Epithelial cell of proximal tubule (primary cell): ENCODE data around the gene DOCK9. TPM values are rescaled to one million over a fixed set of nuclear protein-coding genes. Genes with fewer than 3 reads are reported as not detected.

ENCODE experiments used
- DNase-seq: peaks from one replicate; pipeline ENCODE4 v3.0.0-alpha.2; 2011; ENCODE audit warnings: low read depth
- H3K4me3 ChIP-seq: 2 replicates; pipeline ENCODE4 v1.5.1; 2011; ENCODE audit warnings: low read depth, mild to moderate bottlenecking, low read length
- total RNA-seq: library from RNA; depleted of rRNA; stranded (reverse); fragments of >200 nt; gene quantifications from 2 replicates; pipeline ENCODE4 v1.2.3, GENCODE V29; 2015
- TF ChIP-seq, protein P1 (sequence below): conservative IDR thresholded peaks from 2 replicates; pipeline ENCODE4 v1.5.1; 2012; ENCODE audit warnings: low read depth, mild to moderate bottlenecking, low read length

Gene DOCK9
- total RNA-seq, 1 donor from 2014 or later, result 37.6 TPM

DNA sequence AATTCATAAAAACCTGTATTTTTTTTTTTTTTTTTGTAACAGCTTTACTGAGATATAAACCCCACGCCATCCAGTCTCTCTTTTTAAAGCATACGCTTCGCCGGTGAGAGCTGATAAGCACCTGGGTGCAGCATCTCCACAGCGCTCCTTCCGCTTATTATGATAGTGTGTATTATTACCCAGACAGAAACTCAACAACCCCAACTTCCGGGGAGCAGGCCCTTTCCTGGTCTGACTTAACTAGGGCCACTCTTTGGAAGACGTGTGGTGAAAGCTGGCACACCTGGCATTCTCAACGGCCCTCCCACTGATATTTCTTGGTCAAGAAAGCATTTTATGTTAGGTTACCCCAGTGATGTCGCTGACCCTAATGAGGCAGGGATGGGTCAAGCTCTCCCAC, 173.9 kb downstream of the DOCK9 start:
- TF ChIP-seq, protein P1, sequence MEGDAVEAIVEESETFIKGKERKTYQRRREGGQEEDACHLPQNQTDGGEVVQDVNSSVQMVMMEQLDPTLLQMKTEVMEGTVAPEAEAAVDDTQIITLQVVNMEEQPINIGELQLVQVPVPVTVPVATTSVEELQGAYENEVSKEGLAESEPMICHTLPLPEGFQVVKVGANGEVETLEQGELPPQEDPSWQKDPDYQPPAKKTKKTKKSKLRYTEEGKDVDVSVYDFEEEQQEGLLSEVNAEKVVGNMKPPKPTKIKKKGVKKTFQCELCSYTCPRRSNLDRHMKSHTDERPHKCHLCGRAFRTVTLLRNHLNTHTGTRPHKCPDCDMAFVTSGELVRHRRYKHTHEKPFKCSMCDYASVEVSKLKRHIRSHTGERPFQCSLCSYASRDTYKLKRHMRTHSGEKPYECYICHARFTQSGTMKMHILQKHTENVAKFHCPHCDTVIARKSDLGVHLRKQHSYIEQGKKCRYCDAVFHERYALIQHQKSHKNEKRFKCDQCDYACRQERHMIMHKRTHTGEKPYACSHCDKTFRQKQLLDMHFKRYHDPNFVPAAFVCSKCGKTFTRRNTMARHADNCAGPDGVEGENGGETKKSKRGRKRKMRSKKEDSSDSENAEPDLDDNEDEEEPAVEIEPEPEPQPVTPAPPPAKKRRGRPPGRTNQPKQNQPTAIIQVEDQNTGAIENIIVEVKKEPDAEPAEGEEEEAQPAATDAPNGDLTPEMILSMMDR, result no peak
- no peak overlapping the region for H3K4me3 ChIP-seq
- DNase-seq, result no peak

DNA sequence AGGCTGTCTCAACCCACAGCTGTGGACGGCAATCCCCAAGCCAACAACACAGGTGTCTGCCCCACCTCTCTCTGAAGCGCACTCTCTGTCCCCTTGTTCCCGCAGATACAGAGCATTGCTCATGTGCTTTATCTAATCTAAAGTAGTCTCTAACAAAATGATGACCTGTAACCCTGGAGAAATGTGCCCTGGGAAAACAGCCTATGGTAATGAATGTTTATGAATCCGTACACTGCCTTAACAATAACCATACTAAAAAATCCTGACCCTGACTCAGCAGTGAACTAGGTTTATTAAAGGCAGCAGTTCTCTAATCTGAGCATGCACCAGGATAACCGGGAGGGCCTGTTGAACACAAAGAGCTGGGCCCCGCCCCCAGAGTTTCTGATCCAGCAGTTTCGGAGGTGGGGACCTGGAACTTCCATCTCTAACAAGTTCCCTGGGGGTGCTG, 174.7 kb downstream of the DOCK9 start:
- TF ChIP-seq, protein P1, result no peak
- no peak overlapping the region for H3K4me3 ChIP-seq
- no peak for DNase-seq

DNA sequence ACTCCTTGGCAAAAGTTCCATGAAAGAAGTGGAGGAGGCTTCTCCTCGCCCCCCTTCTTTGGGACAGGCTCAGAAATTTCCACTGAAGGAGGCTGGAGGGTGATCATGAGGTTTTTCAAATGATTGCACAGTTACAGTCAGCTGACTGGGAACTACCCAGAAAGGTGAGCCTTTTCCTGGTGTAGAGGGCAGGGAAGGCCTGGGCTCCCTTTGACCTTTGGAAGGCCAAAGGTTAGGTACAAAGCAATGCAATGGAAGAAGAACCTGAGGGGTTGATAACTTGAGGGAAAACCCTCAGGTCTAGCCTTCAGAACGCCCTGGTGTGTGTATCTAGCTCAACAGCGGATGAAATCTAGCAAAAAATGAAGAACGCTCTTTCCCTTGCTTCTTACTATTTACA, 175.3 kb downstream of the DOCK9 start:
- TF ChIP-seq, protein P1, result no peak
- no peak overlapping the region for H3K4me3 ChIP-seq
- no peak for DNase-seq

DNA sequence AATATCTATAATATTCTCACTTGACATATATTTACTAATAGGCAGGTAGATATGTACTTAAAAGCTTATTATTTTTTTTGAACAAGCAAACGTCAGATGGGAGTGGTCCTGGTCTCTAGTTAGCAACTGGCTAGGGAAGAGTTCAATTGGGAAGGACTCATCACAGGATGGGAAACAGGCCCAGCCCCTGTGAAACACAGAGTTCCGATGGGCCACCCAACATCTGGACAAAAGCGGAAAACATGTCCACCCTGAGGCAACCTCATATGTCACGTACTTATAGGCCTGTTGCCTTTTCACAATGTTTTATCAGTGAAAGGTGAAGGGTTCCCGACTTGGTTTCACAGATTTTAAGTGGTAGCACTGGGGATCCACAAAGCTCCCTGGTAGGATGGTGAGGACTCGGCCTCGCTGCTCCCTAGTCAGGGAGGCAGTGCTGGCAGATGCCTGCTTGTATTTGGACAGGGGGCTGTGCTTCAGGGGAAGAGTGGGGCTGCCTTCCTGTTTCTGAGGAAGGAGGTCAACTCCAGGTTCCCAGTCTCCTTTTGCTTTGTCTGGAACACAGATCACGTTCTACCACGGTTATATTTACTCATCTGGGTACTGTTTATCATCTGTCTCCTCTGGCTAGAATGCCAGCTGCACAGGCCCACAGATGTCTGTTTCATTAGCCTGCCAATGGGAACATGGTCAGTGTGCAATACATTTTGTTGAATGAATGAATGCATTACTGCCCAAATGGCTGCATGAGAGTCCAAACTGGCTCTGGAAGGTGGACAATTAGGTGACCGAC, 176.0 kb downstream of the DOCK9 start:
- TF ChIP-seq, protein P1, result no peak
- DNase-seq, result no peak
- H3K4me3 ChIP-seq, result no peak overlapping the region

DNA sequence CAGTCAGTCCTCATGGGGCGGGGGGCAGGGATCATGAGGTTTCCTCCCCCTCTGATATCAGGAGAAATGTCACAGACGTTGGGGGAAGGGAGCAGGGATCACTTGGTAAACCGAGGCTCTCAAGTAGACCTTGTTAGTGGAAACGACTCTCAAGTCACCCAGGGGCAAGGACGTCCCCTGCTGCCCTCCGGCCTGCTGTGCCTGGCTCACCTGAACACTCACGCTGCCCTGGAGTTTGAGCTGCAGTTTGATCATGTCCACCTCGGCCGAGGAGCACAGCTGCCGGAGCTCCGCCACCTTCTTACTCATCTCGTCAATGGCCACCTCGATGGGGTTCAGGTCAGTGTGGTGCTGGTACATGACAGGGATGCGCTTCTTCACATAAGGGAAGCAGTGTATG, 177.8 kb downstream of the DOCK9 start:
- TF ChIP-seq, protein P1, result no peak
- no peak for DNase-seq
- H3K4me3 ChIP-seq, result no peak overlapping the region

DNA sequence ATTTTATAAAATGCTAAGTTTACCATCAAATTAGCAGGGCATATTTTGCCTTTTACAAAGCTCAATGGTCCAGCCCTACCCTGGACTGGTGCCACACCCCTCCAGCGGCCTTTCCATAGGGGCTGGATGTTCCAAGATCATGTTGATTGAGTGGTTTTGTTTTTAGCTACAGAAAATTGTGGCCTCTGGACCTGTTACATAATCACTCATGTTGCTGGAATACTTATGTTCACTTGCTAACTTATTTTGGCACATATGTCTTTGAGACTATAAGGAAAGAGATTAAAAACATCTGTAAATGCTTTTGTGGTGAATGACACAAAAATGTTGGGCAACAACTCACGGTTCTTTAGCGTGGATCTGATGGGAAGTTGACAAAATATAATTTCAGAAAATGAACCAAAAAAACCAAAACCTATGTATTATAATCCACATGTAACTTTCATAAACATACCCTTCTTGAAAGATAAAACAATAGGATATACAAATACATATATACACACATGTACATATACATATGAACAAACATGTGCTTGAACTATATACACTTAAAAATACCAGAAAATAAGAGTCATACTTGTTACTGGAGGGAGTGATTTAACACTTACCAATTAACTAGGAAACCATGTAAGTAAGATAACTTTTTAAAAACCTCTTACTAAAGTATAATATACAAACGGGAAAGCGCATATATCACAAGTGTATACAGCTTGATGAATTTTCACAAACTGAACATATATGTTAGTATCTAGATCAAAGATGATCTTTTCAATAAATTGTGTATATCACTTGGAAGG, 178.8 kb downstream of the DOCK9 start:
- TF ChIP-seq, protein P1, result no peak
- no peak overlapping the region for H3K4me3 ChIP-seq
- DNase-seq, result no peak
